Glomerular endothelial cell (primary cell): ENCODE data around the gene CFAP20DC. TPM values are rescaled to one million over a fixed set of nuclear protein-coding genes. Genes with fewer than 3 reads are reported as not detected.
"Not testable (repeated sequence)": the region's sequence is repeated elsewhere in the genome, so short reads cannot be mapped to it uniquely, and the experiment has no call there.

Experiments
- DNase-seq: peaks from one replicate; pipeline ENCODE4 v3.0.0-alpha.2; 2011; ENCODE audit warnings: low read depth, low spot score; ENCODE audit errors: extremely low read depth
- total RNA-seq: library from RNA; depleted of rRNA; stranded (reverse); fragments of >200 nt; gene quantifications from 2 replicates; pipeline ENCODE4 v1.2.3, GENCODE V29; 2015

CFAP20DC gene
- total RNA-seq, 1 donor from 2014 or later: 1.2 TPM

GRCh38 chr3:58880182-58880581 is 169.6 kb downstream of the CFAP20DC start:
- DNase-seq: no peak

- DNase-seq: no peak
Observed at GRCh38 chr3:58874795-58875194, 175.0 kb downstream of the CFAP20DC start.

- DNase-seq: no peak
Observed at GRCh38 chr3:58874248-58874741, 175.5 kb downstream of the CFAP20DC start.

GRCh38 chr3:58868097-58868779 is 181.6 kb downstream of the CFAP20DC start:
- DNase-seq: no peak

GRCh38 chr3:58867621-58868020 is 182.2 kb downstream of the CFAP20DC start:
- no peak for DNase-seq

GRCh38 chr3:58866079-58866478 is 183.7 kb downstream of the CFAP20DC start:
- no peak for DNase-seq

- DNase-seq: peak; percentile 18
Observed at GRCh38 chr3:58864480-58864879, 185.3 kb downstream of the CFAP20DC start.

- DNase-seq: no peak
Observed at GRCh38 chr3:58863206-58863605, 186.6 kb downstream of the CFAP20DC start.

GRCh38 chr3:58861551-58861950 is 188.3 kb downstream of the CFAP20DC start:
- DNase-seq: no peak

GRCh38 chr3:58858126-58858525 is 191.7 kb downstream of the CFAP20DC start:
- DNase-seq: no peak

- no peak for DNase-seq
Observed at GRCh38 chr3:58857402-58857801, 192.4 kb downstream of the CFAP20DC start.

- DNase-seq: no peak
Observed at GRCh38 chr3:58848826-58849225, 201.0 kb downstream of the CFAP20DC start.

GRCh38 chr3:58842050-58842747 is 207.6 kb downstream of the CFAP20DC start:
- DNase-seq: not testable (repeated sequence)

GRCh38 chr3:58840949-58841348 is 208.9 kb downstream of the CFAP20DC start:
- no peak for DNase-seq

- no peak for DNase-seq
Observed at GRCh38 chr3:58839964-58840363, 209.9 kb downstream of the CFAP20DC start.

GRCh38 chr3:58839187-58839586 is 210.6 kb downstream of the CFAP20DC start:
- DNase-seq: no peak

GRCh38 chr3:58837856-58838255 is 212.0 kb downstream of the CFAP20DC start:
- DNase-seq: no peak

GRCh38 chr3:58837141-58837843 is 212.5 kb downstream of the CFAP20DC start:
- DNase-seq: no peak

- DNase-seq: no peak
Observed at GRCh38 chr3:58835086-58835485, 214.7 kb downstream of the CFAP20DC start.

- no peak for DNase-seq
Observed at GRCh38 chr3:58833491-58833890, 216.3 kb downstream of the CFAP20DC start.

GRCh38 chr3:58829321-58830000 is 220.4 kb downstream of the CFAP20DC start:
- DNase-seq: no peak
